ENCODE measurements around the gene ITGB4. TPM values are rescaled to one million over a fixed set of nuclear protein-coding genes. Genes with fewer than 3 reads are reported as not detected.

Gene ITGB4
- total and polyA plus RNA-seq, 2 experiments from 2014 or later: 0.09 to 0.40 TPM

DNA sequence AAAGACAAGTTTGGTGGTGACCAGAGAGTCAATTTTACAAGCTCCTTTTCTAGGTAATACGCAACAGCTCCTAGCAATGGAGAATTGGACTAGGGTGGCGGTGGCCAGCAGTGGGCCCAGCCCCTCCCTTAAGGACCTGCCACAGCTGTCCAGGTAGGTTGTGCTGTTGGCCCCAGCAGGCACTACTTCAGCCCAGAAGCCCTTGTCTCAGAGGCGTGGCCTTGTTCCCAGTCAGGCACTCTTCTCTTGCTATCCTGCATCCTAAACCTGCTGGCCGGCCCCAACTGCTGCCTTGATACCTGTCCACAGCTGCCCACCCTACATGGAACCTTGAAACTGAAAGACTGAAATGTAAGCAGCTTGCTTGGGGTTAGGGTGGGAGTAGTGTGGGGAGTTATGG, 44.7 kb downstream of the ITGB4 start:
- no peak for DNase-seq (ENCODE audit: low read depth in 1 of 2, low spot score in 1 of 2)
- H3K9me3 ChIP-seq (ENCODE audit: low read depth): no peaks in the 10 kb centered on the region
- peak overlapping the region; percentile 29 for H3K27ac ChIP-seq
- H3K36me3 ChIP-seq: no peaks in the 10 kb centered on the region
- H3K4me1 ChIP-seq (ENCODE audit: low read depth): no peaks in the 10 kb centered on the region
- H3K4me3 ChIP-seq: no peak overlapping the region
- TF ChIP-seq, protein P1, sequence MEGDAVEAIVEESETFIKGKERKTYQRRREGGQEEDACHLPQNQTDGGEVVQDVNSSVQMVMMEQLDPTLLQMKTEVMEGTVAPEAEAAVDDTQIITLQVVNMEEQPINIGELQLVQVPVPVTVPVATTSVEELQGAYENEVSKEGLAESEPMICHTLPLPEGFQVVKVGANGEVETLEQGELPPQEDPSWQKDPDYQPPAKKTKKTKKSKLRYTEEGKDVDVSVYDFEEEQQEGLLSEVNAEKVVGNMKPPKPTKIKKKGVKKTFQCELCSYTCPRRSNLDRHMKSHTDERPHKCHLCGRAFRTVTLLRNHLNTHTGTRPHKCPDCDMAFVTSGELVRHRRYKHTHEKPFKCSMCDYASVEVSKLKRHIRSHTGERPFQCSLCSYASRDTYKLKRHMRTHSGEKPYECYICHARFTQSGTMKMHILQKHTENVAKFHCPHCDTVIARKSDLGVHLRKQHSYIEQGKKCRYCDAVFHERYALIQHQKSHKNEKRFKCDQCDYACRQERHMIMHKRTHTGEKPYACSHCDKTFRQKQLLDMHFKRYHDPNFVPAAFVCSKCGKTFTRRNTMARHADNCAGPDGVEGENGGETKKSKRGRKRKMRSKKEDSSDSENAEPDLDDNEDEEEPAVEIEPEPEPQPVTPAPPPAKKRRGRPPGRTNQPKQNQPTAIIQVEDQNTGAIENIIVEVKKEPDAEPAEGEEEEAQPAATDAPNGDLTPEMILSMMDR (IDR thresholded peaks at IDR 0.05; ENCODE audit: low read depth, low read length): no peak
- H3K27me3 ChIP-seq: no peaks in the 10 kb centered on the region

DNA sequence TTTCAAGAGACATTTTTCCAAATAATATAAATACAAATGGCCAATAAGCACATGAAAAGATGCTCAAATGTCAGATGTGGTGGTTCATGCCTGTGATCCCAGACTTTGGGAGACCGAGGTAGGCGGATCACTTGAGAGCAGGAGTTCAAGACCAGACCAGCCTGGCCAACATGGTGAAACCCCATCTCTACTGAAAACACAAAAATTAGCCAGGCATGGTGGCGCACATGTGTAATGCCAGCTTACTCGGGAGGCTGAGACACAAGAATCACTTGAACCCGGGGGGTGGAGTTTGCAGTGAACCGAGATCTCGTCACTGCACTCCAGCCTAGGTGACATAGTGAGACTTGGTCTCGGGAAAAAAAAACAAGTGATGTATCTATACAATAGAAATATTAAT, 46.6 kb downstream of the ITGB4 start:
- no peak for DNase-seq (ENCODE audit: low read depth in 1 of 2, low spot score in 1 of 2)

DNA sequence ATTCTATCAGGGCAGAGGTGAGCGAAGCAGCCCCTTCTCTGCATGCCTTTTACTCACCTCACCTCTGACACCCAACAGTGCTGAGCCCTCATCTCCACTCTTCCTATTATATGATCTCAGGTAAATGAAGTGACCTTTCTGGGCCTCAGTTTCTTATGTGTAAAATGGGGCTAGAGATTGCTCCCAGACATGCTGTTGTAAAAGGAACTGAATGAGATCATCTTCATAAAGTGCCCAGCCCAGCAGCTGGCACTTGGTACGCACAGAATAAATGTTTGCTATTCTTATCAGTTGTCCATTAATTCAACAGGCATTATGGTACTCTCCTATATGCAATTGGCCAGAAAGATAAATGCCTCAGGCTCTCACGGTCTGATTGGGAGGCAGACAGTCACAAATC, 48.3 kb downstream of the ITGB4 start:
- TF ChIP-seq, protein P1 (IDR thresholded peaks at IDR 0.05; ENCODE audit: low read depth, low read length): no peak
- Histone ChIP-seq H3K27me3 (no peaks in the 10 kb centered on the region), H3K9me3 (ENCODE audit: low read depth) (no peaks in the 10 kb centered on the region), H3K27ac (no peak overlapping the region), H3K4me3 (no peak overlapping the region), H3K36me3 (no peaks in the 10 kb centered on the region), H3K4me1 (ENCODE audit: low read depth) (no peaks in the 10 kb centered on the region)
- DNase-seq (ENCODE audit: low read depth in 1 of 2, low spot score in 1 of 2): no peak

More for the DNA sequence above, 46.6 kb downstream of the ITGB4 start:
- TF ChIP-seq, protein P1 (IDR thresholded peaks at IDR 0.05; ENCODE audit: low read depth, low read length): no peak
- H3K27ac ChIP-seq: no peak overlapping the region
- H3K36me3 ChIP-seq: no peaks in the 10 kb centered on the region
- H3K27me3 ChIP-seq: no peaks in the 10 kb centered on the region
- H3K4me3 ChIP-seq: no peak overlapping the region
- H3K4me1 ChIP-seq (ENCODE audit: low read depth): no peaks in the 10 kb centered on the region
- H3K9me3 ChIP-seq (ENCODE audit: low read depth): no peaks in the 10 kb centered on the region

DNA sequence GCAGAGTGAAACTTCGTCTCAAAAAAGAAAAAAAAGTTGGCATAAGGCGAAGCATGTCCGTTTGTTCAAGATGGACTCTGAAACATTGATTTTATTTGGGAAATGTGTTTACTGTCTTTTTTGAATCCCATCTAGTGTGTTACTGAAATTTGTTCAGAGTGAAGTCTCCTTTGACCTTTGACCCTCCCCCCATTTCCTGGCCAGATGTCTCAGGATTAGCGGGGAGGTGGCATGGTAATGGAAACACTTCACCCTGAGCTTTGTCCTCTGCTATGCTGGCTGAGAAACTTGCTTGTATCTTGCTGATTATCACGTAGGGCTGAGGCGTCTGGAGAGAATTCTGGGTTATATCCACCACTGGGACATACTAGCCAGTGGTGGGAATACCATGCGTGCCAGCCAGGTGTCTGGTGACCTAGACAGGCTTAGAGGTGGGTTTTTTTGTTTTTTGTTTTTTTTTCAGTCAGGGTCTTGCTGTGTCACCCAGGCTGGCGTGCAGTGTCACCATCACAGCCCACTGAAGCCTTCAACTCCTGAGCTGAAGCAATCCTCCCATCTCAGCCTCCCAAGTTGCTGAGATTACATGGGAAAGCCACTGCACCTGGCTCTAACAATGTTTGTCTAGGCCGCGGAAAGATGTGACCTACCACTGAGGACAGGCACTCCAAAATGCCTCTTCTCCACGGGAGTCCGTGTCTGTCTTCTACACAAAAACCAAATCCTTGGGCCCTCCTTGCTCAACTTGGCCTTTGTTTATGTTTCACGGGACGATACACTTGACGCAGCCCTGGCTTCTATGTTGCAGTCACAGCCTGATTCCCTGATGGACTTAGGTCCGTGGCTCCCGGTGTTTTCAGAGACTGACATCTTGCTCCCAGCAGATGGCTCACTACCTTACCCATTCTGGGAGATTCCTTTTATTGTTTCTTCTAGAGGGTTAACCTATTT, 50.3 kb downstream of the ITGB4 start:
- Histone ChIP-seq H3K4me1 (ENCODE audit: low read depth) (no peaks in the 10 kb centered on the region), H3K9me3 (ENCODE audit: low read depth) (no peaks in the 10 kb centered on the region), H3K4me3 (no peak overlapping the region), H3K27ac (no peak overlapping the region), H3K36me3 (peaks cover 3% of the 10 kb centered on the region), H3K27me3 (no peaks in the 10 kb centered on the region)
- TF ChIP-seq, protein P1 (IDR thresholded peaks at IDR 0.05; ENCODE audit: low read depth, low read length): peak; percentile 8
- DNase-seq (ENCODE audit: low read depth in 1 of 2, low spot score in 1 of 2): peak in 1 of 2 donors; percentile 27

DNA sequence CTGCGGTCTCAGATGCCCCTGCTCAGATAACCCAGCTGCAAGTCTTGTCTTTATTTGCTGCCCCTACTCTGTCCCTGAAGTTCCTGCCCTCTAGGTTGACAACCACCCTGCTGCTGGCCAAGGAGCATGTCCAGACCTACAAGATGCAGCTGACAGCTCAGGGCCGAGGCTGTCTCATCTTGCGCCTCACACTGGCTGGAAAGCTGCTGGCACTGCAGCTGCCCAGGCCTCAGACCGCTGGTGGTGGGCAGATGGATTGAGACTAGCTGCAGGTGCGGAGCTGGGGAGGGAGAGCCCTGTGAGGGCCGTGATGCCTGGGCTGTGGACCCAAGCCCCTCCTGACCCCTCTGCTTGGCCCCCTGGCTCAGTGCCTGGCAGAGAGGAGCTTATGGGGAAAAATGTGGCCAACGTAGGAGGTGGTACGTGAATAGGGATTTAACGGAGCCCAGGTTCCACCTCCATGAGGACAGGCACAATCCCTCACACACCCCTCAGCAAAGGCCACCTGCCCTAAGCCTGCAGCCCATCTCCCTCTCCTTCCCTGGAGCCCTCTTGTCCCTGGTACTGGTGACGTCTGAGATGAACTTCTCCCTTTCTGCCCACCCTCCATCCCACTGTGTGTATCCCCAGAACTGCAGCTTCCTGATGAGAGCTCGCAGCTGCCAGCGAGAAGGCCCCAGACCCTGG, 52.0 kb downstream of the ITGB4 start:
- DNase-seq (ENCODE audit: low read depth in 1 of 2, low spot score in 1 of 2): no peak
- Histone ChIP-seq H3K4me1 (ENCODE audit: low read depth) (peaks cover 13% of the 10 kb centered on the region), H3K36me3 (peaks cover 20% of the 10 kb centered on the region), H3K4me3 (no peak overlapping the region), H3K27me3 (no peaks in the 10 kb centered on the region), H3K27ac (no peak overlapping the region), H3K9me3 (ENCODE audit: low read depth) (no peaks in the 10 kb centered on the region)
- TF ChIP-seq, protein P1 (IDR thresholded peaks at IDR 0.05; ENCODE audit: low read depth, low read length): no peak
